ENCODE measurements around the gene CLP1.

Gene CLP1

GRCh38 chr11:57657194-57658022 lies at the start of gene CLP1:
CLP1 (plus strand) TSS chr11:57657762; CDS start chr11:57659477, 1,715 bp downstream.
- peak; percentile 97 for DNase-seq

GRCh38 chr11:57610170-57610569 lies 47.4 kb upstream of the CLP1 start:
- no peak for DNase-seq

GRCh38 chr11:57614234-57614772 lies 43.3 kb upstream of the CLP1 start:
- no peak for DNase-seq

- DNase-seq, result no peak
These were observed 42.3 kb upstream of the CLP1 start for GRCh38 chr11:57615308-57615707.

GRCh38 chr11:57616595-57616994 lies 41.0 kb upstream of the CLP1 start:
- no peak for DNase-seq

GRCh38 chr11:57618438-57618837 lies 39.1 kb upstream of the CLP1 start:
- DNase-seq, result no peak

GRCh38 chr11:57619331-57619730 lies 38.2 kb upstream of the CLP1 start:
- no peak for DNase-seq

GRCh38 chr11:57620467-57620866 lies 37.1 kb upstream of the CLP1 start:
- no peak for DNase-seq

GRCh38 chr11:57622263-57622662 lies 35.3 kb upstream of the CLP1 start:
- no peak for DNase-seq

GRCh38 chr11:57624864-57625263 lies 32.7 kb upstream of the CLP1 start:
- DNase-seq, result no peak

- DNase-seq, result no peak
These were observed 30.7 kb upstream of the CLP1 start for GRCh38 chr11:57626895-57627294.

- no peak for DNase-seq
These were observed 27.4 kb upstream of the CLP1 start for GRCh38 chr11:57630171-57630570.

GRCh38 chr11:57632116-57632515 lies 25.4 kb upstream of the CLP1 start:
- DNase-seq, result no peak

- no peak for DNase-seq
These were observed 24.0 kb upstream of the CLP1 start for GRCh38 chr11:57633394-57634070.

GRCh38 chr11:57634311-57634710 lies 23.3 kb upstream of the CLP1 start:
- no peak for DNase-seq

- DNase-seq, result no peak
These were observed 22.3 kb upstream of the CLP1 start for GRCh38 chr11:57635246-57635645.

GRCh38 chr11:57637626-57638004 lies 19.9 kb upstream of the CLP1 start:
- DNase-seq, result no peak

- peak; percentile 46 for DNase-seq
These were observed 19.4 kb upstream of the CLP1 start for GRCh38 chr11:57638005-57638781.

- DNase-seq, result no peak
These were observed 18.7 kb upstream of the CLP1 start for GRCh38 chr11:57638811-57639320.

GRCh38 chr11:57639321-57640067 lies 18.1 kb upstream of the CLP1 start:
- no peak for DNase-seq

- DNase-seq, result no peak
These were observed 17.3 kb upstream of the CLP1 start for GRCh38 chr11:57640068-57640800.

Data from DMS153 (cell line).